ENCODE results near the gene SPACA5.
"Not testable (repeated sequence)": the region's sequence is repeated elsewhere in the genome, so short reads cannot be mapped to it uniquely, and the experiment has no call there.

SPACA5 gene

DNA sequence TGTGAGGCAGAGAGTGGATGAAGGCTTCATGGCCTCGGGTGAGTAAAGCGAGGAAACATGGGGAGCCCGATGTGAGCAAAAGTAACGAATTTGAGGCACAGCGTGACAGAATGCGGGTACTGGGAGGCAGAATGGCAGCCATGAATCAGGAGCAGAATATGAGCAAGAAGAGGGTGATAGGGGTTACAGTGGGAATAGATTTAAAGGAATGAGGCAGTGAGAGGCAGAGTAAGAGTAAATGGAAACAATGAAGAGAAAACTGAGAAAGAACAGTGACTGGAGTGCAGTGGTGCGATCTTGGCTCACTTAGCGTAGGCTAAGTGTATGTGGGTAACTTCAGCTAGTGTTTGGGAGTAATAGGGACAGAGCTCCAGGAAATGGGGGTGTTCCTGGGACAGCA is at the start of gene SPACA5:
SPACA5 (plus strand) TSS at position 301 of the 400 bp plus-strand sequence. CDS start 815 bp downstream, outside the sequence.
- DNase-seq: not testable (repeated sequence)

DNA sequence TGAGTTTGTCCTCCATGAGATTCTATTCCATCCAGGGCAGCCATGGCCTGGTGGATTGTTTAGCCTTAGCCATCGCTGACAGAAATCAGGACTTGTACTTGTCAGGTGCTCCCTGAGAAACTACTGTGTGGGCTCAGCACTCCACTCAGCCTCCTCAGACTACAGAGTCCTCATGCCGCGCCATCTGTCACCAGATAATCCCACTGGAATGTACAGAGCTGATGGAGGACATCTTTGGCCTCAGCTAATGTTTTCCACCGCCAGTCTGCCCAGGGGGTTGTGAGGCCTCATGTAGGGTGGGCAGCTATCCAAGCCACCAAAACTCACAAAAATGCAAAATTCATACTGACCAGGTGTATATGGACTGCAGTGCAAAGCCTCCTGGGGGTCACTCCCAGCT is 48.6 kb upstream of the SPACA5 start:
- DNase-seq: not testable (repeated sequence)

DNA sequence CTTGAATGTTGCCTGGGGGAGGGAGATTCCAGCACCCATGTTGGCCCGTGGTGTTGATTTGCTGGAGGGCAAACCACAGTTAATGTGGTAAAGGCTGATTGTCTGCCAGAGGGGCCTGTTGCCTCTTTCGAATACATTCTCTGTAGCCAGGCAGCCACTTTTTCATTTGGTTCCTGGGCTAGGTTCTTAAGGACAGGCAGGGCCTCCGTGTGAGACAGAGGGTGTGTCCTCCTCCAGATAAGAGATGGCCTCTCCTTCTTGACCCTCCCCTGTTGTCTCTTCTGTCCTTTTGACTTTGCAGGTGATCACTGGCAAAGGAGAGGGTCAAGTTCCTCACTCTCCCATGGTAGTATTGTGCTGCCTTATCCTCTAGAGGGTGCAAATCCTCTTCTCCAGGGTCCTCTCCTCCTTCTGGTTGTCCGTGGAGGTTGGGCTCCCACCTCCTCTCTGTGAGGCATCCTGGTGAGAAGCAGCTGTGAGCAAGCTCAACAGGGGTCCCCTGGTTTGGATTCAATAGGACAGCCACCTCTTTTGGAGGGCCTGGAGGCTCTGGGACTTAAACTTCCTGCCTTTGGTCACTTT is 47.9 kb upstream of the SPACA5 start:
- DNase-seq: no peak

DNA sequence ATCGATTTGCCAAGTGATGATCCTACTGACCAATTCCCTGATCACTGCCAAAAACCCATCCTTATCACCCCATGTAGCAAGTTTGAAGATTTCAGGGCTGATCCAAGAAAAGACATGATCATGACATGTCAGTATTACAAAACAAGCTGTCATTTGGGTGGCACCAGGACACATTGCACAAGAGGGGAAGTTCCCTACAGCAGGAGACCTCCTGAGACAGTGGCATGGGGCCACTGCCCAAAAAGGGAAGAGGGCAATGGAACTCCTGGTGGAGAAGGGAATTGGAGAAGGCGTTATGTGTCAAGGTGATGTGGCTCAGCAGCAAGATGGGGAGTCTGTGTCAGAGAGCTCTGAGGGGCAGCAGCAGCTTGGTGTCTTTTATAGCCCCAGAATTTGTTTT is 46.4 kb upstream of the SPACA5 start:
- DNase-seq: no peak

DNA sequence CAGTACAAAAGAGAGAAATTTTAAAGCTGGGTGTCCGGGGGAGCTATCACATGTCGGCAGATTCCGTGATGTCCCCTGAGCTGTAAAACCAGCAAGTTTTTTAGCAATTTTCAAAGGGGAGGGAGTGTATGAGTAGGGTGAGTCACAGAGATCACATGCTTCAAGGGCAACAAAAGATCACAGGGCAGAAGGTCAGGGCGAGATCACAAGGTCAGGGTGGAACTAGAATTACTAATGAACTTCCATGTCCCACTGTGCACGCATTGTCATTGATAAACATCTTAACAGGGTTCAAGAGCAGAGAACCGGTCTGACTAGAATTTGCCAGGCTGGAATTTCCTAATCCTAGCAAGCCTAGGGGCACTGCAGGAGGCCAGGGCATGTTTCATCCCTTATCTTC is 45.0 kb upstream of the SPACA5 start:
- not testable (repeated sequence) for DNase-seq

DNA sequence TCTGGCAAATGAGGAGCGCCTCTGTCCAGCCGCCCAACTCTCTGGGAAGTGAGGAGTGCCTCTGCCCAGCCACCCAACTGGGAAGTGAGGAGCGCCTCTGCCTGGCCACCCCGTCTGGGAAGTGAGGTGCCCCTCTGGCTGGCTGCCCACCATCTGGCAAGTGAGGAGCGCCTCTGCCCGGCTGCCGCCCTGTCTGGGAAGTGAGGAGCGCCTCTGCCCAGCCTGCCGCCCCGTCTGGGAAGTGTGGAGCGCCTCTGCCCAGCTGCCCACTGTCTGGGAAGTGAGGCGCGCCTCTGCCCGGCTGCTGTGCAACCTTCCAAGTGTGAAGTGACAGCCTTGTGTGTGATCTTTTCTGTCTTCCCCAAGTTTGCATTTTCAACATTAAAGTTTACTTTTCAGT is 41.3 kb upstream of the SPACA5 start:
- not testable (repeated sequence) for DNase-seq

DNA sequence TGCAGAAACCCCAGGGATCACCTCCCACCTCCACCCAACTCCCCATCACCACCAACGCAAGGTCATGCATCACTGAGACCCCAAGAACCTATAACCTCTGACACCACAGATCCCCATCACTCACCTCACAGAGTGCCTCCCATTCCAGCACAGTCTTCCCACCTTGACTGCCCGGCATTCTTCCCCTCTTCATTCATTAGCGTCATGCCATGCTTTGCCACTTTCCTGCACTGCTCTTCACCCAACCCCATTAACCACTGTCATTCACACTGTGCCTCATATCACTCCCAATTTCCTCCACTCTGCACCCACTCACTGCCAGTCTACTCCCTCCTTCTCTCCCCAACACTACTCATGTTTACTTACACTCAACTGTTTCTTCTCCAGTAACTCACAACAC is 33.6 kb upstream of the SPACA5 start:
- DNase-seq: no peak

DNA sequence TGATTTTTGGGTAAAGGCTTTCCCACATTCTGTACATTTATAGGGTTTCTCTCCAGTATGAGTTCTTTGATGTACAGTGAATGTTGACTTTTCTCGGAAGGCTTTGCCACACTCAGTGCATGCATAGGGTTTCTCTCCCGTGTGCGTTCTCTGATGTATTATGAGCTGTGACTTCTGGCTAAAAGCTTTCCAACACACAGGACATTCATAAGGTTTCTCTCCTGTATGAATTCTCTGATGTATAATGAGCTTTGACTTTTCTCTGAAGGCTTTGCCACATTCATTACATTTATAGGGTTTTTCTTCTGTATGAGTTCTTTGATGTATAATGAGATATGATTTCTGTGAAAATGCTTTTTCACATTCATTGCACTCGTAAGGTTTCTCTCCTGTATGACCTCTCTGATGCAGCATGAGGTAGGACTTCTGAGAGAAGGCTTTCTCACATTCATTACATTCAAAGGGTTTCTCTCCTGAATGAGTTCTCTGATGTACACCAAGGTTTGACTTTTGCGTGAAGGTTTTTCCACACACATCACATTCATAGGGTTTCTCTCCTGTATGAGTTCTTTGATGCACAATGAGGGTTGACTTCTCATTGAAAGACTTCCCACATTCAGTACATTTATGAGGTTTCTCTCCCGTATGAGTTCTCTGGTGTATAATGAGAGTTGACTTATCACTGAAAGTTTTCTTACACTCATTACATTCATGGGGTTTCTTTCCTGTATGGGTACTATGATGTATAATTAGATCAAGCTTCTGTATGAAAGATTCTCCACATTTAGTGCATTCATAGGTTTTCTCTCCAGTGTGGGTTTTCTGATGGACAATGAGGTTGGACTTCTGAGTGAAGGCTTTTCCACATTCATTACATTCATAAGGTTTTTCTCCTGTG is 30.3 kb upstream of the SPACA5 start:
- no peak for DNase-seq

DNA sequence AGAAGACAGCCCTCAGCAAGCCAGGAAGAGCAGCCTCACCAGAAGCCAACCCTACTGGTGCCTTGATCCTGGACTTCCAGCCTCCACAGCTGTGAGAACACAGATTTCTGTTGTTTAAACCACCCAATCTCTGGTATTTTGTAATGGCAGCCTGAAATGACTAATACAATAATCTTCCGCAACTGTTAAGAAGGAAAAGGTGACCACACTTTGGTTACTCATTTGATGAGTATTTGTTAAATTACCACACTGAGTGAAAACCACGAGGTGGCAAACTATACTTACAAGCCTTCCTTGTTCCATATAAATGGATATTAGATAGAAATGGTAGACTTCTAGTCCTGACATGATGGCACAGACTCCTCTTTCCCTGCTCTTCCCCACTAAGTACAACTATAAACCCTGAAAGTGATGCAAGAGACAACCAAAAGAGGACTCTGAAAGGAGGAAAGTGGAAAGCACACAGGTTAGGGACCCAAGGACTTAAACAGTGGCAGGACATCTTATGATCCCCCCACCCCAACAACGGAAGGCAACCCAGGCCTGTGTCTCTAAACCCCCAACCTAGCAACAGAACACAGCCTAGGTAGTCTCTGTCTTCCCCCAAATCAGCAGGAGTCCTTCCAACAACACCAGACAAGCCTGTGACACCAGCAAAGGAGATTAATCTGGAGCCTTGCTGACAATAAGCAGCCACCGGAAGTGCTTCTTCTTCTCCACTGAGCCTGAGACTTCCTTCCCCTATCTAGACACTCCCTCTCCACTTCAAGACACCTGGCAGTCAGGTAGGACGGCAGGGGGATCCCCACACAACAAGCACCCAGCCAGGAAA is 15.3 kb upstream of the SPACA5 start:
- no peak for DNase-seq

DNA sequence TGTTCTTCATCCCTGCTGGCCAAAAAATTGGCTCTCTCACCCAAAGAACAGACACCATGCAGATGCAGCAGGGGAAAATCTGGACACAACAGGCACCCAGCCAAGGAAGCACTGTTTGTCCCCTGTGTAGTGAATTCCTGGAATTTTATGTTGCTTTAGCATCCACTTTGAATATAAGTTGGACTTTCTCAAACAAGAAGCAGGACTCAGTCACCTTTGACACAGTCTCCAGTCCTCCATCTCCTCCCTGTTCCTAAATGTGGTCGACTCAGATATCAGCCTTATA is 14.8 kb upstream of the SPACA5 start:
- DNase-seq: no peak

DNA sequence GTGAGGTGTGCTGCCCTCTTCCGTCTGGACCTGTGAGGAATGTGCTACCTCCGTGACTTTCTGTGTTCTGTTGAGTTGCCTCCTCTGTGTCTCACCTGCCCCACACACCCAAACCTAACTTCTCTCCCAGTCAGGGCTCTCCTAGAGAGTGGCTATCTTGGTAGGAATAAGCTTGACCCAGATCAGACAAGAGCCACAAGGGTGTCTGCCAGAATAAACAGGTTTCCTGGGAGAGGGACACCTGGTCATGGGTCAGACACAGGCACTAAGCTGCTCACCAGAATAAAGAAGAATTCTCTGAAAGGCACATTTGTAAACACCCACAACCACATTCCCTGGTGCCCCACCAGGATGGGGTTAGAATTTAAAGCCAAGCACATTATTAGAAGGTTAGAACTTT is 14.1 kb upstream of the SPACA5 start:
- no peak for DNase-seq

DNA sequence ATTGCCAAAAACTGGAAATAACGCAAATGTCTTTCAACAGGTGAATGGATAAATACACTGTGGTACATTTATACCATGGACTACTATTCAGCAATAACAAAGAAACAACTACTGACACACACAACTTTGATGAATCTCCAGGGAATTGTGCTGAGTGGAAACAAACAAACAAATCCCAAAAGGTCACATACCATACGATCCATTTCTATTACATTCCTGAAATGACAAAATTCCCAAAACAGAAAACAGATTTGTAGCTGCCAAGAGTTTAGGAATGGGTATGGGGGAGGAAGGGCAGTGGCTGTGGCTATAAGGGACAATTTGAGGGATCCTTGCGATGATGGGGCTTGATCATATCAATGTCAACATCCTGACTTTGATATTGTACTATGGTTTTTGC is 5.5 kb upstream of the SPACA5 start:
- no peak for DNase-seq

DNA sequence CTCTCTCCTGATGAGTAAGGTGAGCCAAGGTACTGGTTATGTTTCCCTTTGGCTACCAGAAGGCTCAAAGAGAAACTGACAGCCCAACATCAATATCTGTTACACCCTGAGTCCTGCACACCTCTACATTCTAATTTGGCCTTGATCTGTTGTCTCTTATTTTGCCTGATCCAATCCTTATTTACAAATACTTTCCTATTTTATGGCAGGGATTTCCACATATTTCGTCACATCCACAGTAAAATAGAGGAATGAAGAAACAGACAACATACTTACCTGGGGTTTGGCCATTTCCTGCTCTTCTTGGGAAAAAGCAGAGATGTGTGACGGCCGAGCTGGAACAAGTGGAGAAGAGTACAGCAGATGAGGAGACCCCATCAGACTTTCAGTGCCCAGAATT is 4.5 kb upstream of the SPACA5 start:
- DNase-seq: no peak

DNA sequence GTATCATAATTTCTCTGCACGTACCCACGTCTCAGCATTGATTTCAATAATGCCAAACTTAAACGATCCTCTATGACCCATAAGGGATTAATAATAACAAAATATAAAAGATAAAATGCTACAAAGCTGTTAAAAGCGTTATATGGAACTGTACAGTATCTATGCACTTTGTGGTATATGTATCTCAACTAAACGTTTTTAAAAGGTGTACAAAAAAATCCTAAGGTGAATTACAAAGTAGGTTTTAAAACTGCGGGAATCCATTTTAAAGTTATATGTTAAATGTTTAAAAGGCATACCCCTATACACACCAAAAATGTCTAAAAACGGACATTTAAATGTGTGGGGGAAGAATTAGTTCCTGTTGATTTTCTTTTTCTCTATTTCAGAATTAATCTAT is 3.9 kb upstream of the SPACA5 start:
- DNase-seq: no peak

DNA sequence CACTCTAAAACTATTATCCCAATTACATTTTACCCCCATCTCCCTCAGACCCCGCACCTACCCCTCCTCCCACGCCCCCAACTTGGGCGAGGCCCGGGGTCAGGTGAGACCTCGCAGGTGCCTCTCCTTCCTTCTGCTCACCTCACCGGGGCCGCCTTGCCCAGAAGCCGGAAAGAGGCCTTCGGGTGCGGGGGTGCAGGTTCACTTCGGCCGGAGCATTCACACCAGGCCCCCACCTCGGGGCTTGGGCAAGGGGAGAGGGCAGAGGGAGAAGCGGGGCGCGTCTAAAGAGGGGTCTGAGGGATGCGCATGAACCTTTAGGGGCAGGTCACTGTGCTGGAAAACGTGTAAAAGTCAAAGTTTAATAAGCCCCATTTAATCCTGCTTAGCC is 3.4 kb upstream of the SPACA5 start:
- DNase-seq: peak; percentile 0

DNA sequence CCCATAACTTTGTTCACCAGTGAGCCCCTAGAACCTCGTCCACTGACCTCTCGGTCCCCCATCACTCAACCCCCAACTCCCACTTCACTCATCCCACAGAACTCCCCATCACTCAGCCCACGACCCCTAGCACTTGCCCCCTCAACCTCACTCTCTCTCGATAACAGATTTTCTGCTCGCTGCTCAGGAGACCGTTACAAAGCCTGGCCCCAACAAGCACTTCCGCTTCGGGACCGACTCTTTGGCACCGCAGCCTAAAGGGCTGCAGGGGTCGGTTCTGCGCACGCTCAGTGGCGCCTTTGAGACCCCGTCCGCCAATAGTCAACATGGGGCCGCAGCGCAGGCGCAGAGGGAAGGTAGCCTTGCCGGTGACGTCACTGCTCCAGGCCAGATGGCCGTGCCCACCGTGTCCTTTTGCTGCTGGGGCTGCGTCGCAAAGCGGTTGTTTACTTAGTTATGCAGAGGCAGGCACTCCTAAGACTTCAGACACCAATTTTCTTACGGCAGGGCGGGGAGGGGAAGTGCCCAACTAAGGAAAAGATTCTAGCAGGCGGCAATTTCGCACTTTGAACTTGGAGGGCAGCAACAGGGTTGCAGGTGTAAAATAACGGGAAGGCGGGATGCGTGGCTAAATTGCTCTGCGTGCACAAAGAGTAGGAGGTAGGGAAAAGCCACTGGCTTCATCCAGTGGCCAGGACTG is 2.9 kb upstream of the SPACA5 start, which contains the start of gene ZNF182:
ZNF182 (minus strand) TSS at position 232 of the 700 bp plus-strand sequence. CDS start 1,380 bp downstream, outside the sequence.
- DNase-seq: peak; percentile 91

DNA sequence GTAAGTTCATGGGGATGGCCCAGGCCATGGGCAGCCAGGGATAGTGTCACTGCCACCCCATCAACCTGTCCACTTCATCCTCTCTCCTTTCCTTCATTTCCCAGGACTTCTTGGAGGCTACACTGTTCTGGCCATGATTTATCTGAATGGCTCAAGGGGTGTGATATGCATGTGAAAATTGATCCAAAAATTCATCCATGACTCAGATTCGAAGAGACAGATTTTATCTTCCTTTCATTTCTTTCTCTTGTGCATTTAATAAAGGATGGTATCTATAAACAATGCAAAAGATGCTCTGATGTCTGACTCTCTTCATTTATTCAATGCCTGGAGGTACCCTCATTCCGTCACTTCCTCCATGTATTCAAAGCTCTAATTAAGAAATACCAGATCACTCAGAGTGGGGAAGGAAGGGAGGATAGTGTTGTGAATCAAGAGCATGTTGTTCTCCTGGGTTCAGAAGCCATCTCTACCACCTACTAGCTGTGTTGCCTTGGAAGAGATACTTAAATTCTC is 2.7 kb downstream of the SPACA5 start:
- not testable (repeated sequence) for DNase-seq

DNA sequence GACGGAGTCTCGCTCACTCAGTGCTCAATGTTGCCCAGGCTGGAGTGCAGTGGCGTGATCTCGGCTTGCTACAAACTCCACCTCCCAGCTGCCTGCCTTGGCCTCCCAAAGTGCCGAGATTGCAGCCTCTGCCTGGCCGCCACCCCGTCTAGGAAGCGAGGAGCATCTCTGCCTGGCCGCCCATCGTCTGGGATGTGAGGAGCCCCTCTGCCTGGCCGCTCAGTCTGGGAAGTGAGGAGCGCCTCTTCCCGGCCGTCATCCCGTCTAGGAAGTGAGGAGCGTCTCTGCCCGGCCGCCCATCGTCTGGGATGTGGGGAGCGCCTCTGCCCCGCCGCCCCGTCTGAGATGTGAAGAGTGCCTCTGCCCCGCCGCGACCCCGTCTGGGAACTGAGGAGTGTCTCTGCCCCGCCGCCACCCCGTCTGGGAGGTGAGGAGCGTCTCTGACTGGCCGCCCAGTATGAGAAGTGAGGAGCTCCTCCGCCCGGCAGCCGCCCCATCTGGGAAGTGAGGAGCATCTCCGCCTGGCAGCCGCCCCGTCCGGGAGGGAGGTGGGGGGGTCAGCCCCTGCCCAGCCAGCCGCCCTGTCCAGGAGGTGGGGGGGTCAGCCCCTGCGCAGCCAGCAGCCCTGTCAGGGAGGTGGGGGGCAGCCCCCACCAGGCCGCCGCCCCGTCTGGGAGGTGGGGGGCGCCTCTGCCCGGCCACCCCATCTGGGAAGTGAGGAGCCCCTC is 10.0 kb downstream of the SPACA5 start:
- DNase-seq: not testable (repeated sequence)

DNA sequence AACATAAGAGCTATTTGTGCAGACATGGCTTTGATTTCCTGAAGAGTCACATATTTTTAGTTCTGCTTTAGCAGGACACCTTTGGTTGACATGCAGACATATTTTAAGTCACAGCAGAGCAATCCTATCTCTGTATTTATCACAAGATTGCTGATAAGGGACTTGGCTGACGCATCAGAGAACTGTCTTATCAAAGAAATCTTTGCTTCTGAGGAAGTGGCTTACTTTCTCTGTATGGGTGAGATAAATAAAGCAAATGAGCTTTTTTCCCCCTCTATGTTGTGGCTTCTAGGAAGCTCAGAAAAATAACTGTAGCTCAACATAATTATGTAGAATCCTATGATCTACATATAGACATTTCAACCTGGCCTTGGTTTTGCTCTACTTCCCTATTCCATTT is 13.1 kb downstream of the SPACA5 start:
- DNase-seq: not testable (repeated sequence)

DNA sequence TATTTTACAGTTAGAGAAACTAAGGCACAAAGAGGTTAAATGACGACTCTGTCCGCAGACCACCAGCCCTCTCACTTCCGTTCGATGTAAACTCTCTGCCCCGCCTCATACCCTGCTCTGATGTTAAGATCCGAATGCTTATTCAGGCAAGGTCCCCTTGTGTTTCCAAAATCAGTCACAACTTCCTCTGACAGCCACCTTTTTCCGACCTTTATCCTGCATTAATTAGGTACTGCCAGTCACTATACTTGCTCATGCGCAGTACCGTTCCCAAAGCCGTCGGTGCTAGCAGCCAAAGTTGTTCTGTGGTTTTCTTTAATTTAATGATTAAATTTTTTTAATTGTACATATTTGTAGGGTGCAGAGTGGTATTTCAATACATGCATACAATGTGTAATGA is 13.7 kb downstream of the SPACA5 start:
- DNase-seq: not testable (repeated sequence)

DNA sequence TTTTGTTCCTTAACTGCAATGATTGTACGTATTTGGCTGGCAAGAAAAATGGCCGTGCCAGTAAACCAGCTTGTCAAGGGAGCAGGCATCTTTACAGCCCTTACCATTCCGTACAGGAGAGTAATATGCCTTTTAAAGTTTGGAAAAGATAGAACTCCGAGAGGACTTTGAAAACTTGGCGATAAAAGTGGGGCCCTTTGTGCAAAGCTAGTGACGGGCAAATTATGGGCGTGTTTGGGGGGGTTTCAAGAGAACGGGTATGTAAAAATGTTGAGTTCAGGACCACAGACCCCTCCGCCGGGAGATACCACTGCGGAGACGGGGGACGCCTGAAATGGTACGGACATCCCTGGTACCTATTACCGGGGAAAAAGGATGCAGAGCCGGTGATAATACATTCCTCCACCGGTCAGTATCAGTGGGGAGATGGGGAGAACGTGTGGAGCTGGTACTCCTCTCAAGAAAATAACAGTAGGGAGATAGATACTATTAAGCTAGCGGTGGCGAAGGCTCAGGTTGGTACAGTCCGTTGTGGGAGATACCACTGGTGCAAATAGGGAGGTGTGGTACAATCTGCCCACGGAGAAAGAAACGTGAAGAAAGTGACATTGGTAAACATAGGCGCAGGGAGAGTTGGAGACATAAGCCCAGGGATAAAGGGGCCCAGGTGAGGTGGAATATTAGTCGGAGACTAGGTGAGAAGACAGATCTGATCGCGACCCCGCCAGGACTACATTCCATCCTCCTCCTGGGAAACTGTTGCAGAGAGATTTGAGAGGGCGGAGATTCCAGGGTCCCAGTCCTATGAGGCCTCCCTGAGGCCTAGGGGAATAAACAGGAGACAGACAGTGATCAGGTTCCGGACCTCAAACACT is 14.5 kb downstream of the SPACA5 start:
- peak; percentile 80 for DNase-seq

Measured in NCI-H2171 treated with DMSO at 0.1 percent for 48 hours (cell line).